Measurements from ENCODE around the gene CFAP46. TPM values are rescaled to one million over a fixed set of nuclear protein-coding genes. Genes with fewer than 3 reads are reported as not detected.

Gene CFAP46
- total and polyA plus RNA-seq, 9 of the 15 experiments (the other 6 are each of a cell fraction or from before 2014, with no cell fraction given) = not detected

GRCh38 chr10:132919374-132920100 lies 22.8 kb downstream of the CFAP46 start (continued):
- no peak for TF ChIP-seq CC2D1A (IDR thresholded peaks at IDR 0.05)

GRCh38 chr10:132918617-132919373 lies 23.6 kb downstream of the CFAP46 start:
- ChIA-PET CTCF (ENCODE audit: low intra/inter-chr PET ratio) (no interaction called here), POLR2A (no interaction called here)
- BruUV-seq (replicated peaks) = no TSS peak
- no peak overlapping the region for H3K9ac ChIP-seq (ENCODE audit: insufficient read depth in 1 of 2, low read depth in 2 of 2, low read length in 2 of 2)
- peaks cover 2 to 56% of the 10 kb centered on the region in 2 experiments; a peak in 3 of 5 replicates for H3K27me3 ChIP-seq (ENCODE audit: control insufficient read depth in 2 of 2, insufficient read depth in 2 of 2, low read length in 2 of 2)
- FAIRE-seq (no peak), ATAC-seq (no peak), DNase-seq (ENCODE audit: extremely low read depth in 1 of 4, low spot score in 3 of 4) (no peak)
- H3K9me1 ChIP-seq (ENCODE audit: control insufficient read depth, insufficient read depth, low read length) = no peaks in the 10 kb centered on the region
- 2% methylated on average over 25 of the region's 34 CpGs for WGBS (ENCODE audit: insufficient coverage, low coverage, missing lambda C conversion rate)
- intact Hi-C loops (cut with micrococcal nuclease) (no loop called here), in situ Hi-C loops (cut with MboI) (no loop called here)
- no peak overlapping the region for H3K4me2 ChIP-seq (ENCODE audit: insufficient read depth, low read length)
- H2AFZ ChIP-seq (ENCODE audit: low read depth, low read length) = no peak overlapping the region
- no peaks in the 10 kb centered on the region for H3K9me3 ChIP-seq (replicated peaks; ENCODE audit: control insufficient read depth, insufficient read depth, low read depth, low read length)
- H3K4me1 ChIP-seq (replicated peaks in 1 of 2; ENCODE audit: control insufficient read depth in 2 of 2, insufficient read depth in 2 of 2, low read length in 2 of 2) = peaks cover 0 to 17% of the 10 kb centered on the region in 2 experiments; a peak in 2 of 5 replicates
- no peak overlapping the region for H3K4me3 ChIP-seq
- 0 out of 2 replicates have a peak, but pooled peaks cover 7% of the 10 kb centered on the region for H4K20me1 ChIP-seq (replicated peaks; ENCODE audit: control insufficient read depth, insufficient read depth, low read length)
- no peaks in the 10 kb centered on the region for H3K36me3 ChIP-seq (ENCODE audit: control insufficient read depth, insufficient read depth, low read length)
- H3K27ac ChIP-seq (ENCODE audit: extremely low read depth, low read depth, low read length) = no peak overlapping the region
- H3K79me2 ChIP-seq (ENCODE audit: control insufficient read depth, insufficient read depth, low read length) = no peaks in the 10 kb centered on the region
- TF ChIP-seq FOXA3 (CRISPR knock-in tag; conservative IDR thresholded peaks at IDR 0.05 in 1 of 2, IDR thresholded peaks at IDR 0.05 in 1 of 2) (no peak), POLR2AphosphoS2 (IDR thresholded peaks at IDR 0.05; ENCODE audit: low read length) (no peak), HMGN3 (IDR thresholded peaks at IDR 0.05; ENCODE audit: borderline replicate concordance, extremely low read depth, insufficient read length, low read depth, low read length) (no peak), ZNF253 (CRISPR knock-in tag; conservative IDR thresholded peaks at IDR 0.05) (no peak), ARNT (IDR thresholded peaks at IDR 0.05) (no peak), PHF20 (IDR thresholded peaks at IDR 0.05; ENCODE audit: partially characterized antibody) (no peak), CBX5 (IDR thresholded peaks at IDR 0.05; ENCODE audit: borderline replicate concordance, low read depth) (no peak), ZBTB1 (CRISPR knock-in tag; IDR thresholded peaks at IDR 0.05; ENCODE audit: borderline replicate concordance, low read depth) (no peak), MTA3 (IDR thresholded peaks at IDR 0.05; ENCODE audit: borderline replicate concordance) (no peak), SRSF3 (IDR thresholded peaks at IDR 0.05; ENCODE audit: insufficient read depth, low read length) (no peak), PML (IDR thresholded peaks at IDR 0.05; ENCODE audit: low read length) (no peak), AFF4 (CRISPR knock-in tag; IDR thresholded peaks at IDR 0.05) (no peak), TOE1 (IDR thresholded peaks at IDR 0.05; ENCODE audit: borderline replicate concordance) (no peak), TOE1 (CRISPR knock-in tag; IDR thresholded peaks at IDR 0.05; ENCODE audit: borderline replicate concordance, low read depth) (no peak)
